Activated CD4-positive, alpha-beta T cell treated with anti-CD3 and anti-CD28 coated beads for 48 hours (primary cell): Measurements from ENCODE around the gene CCNB1.
"Not testable (repeated sequence)": the region's sequence is repeated elsewhere in the genome, so short reads cannot be mapped to it uniquely, and the experiment has no call there.

Experiments
- DNase-seq: peaks from one replicate; pipeline ENCODE4 v3.0.0-alpha.2; 2020

The CCNB1 gene

GRCh38 chr5:69166686-69167492 is at the start of gene CCNB1:
CCNB1 (plus strand) TSS chr5:69167150; CDS start chr5:69167263, 113 bp downstream.
- peak; percentile 99 for DNase-seq

DNA sequence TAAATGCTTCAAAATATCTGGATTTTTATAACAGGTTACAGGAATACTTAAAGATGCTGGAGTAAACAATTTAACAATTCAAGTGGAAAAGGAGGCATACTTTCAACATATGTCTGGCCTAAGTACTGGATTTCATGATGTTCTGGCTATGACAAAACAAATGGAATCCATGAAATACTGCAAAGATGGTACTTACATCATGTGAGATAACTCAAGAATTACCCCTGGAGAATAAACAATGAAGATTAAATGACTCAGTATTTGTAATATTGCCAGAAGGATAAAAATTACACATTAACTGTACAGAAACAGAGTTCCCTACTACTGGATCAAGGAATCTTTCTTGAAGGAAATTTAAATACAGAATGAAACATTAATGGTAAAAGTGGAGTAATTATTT is 37.5 kb upstream of the CCNB1 start:
- no peak for DNase-seq

DNA sequence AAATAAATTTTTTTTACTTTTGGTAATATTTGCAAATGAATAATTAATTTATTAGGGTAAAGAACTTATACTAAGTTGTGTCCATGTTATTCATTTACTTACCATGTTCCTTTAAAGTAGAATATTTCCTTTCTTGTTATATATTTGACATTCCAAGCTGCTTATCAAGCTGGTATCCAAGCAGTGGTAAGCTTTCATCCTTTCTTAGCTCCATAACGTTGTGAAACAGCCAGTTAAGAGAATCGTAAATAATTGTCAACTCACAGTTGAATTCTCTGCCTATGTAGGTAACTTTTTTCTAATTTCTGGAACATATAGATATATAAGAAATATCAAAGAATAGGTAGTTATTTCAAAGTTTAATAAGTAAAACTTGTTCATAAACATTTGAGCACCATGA is 36.7 kb upstream of the CCNB1 start:
- no peak for DNase-seq

DNA sequence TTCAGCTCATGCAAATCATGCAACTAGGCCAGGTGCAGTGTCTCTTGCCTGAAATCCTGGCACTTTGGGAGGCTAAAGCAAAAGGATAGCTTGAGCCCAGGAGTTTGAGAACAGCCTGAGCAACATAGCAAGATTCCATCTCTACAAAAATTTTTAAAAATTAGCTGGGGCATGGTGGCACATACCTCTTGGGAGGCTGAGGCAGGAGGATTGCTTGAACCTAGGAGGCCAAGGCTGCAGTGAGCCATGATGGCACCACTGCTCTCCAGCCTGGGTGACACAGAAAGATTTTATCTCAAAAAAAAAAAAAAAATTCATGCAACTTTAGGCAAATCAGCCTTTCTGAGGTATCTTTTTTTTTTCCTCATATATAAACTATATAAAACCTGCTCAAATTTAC is 35.6 kb upstream of the CCNB1 start:
- no peak for DNase-seq

GRCh38 chr5:69134126-69134525 is 32.8 kb upstream of the CCNB1 start:
- no peak for DNase-seq

DNA sequence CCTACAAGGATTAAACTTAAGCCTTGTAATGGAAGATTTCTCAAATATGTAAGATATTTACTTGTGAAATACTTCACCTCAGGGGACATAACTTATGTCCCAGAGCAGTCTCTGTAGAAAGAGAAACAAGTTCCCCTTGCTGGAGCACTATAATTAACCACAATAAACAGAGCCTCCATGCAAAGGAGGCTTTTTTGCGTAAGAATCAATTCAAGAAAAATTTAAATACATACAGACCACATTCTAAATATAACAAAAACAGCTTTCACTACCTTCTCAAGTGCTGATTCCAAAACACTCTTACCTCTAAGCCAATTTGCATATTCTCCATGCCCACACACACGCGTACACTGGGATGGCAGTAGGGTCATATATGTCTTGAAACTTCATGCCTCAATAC is 30.7 kb upstream of the CCNB1 start:
- DNase-seq, result no peak

GRCh38 chr5:69137208-69137607 is 29.7 kb upstream of the CCNB1 start:
- DNase-seq, result not testable (repeated sequence)

DNA sequence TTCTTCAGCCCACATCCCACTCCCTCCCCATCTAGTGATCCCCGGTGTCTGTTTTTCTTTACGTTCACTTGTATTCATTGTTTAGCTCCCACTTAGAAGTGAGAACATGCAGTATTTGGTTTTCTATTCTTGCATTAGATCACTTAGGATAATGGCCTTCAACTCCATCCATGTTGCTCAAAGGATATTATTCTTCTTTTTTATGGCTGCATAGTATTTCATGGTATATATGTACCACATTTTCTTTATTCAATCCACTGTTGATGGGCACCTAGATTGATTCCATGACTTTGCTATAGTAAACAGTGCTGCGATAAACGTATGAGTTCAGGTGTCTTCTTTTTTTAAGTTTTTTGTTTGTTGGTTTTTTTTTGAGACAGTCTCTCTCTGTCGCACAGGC is 29.1 kb upstream of the CCNB1 start:
- no peak for DNase-seq

DNA sequence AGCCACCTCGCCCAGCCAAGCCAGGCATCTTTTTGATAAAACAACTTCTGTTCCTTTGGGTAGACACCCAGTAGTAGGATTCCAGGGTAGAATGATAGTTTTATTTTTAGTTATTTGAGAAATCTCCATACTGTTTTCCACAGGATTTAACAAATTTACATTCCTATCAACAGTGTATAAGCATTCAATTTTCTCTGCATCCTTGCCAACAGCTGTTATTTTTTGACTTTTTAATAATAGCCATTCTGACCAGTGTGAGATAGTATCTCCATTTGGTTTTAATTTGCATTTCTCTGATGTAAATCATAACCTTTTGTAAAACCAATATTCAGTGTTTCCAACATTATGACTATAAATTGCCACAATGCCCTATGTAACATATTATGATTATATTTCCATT is 28.2 kb upstream of the CCNB1 start:
- DNase-seq, result no peak

DNA sequence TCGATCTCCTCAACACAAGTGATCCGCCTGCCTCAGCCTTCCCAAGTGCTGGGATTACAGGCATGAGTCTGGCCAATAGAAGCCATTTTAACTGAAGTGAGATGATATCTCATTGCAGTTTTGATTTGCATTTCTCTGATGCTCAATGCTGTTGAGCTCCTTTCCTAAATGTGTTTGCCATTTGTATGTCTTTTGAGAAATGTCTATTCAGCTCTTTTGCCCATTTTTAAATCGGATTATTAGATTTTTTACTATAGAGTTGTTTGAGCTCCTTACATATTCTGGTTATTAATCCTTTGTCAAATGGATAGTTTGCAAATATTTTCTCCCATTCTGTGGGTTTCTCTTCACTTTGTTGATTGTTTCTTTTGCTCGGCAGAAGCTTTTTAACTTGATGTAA is 26.7 kb upstream of the CCNB1 start:
- DNase-seq, result not testable (repeated sequence)

DNA sequence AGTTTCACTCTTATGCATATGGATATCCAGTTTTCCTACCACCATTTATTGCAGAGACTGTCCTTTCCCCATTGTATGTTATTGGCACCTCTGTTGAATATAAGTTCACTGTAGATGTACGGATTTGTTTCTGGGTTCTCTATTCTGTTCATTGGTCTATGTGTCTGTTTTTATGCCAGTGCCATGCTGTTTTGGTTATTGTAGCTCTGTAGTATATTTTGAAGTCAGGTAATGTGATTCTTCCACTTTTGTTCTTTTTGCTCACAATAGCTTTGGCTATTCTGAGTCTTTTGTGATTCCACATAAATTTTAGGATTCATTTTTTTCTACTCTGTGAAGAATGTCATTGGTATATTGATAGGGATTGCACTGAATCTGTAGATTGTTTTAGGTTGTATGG is 26.1 kb upstream of the CCNB1 start:
- DNase-seq, result no peak

GRCh38 chr5:69148576-69148975 is 18.4 kb upstream of the CCNB1 start:
- DNase-seq, result not testable (repeated sequence)

DNA sequence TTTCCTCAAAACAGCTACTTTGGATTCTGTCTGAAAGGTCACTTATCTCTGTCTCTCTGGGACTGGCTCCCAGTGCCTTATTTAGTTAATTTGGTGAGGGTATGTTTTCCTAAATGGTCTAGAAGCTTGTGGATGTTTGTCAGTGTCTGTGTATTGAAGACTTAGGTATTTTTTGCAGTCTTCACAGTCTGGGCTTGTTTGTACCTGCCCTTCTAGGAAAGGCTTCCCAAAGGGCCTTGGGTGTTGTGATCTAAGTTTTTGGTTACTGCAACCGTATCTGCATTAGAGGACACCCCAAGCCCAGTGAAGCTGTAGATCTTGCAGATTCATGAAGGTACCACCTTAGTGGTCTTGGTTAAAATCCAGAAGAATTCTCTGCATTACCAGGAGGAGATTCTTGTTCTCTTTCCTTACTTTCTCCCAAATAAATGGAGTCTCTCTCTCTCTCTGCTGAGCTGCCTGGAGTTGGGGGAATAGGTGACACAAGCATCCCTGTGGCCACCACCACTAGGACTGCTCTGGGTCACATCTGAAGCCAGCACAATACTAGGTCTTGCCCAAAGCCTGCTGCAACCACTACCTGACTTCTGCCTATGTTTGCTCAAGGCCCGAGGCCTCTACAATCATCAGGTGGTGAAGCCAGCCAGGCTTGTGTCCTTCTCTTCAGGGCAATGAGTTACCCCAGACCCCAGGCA is 17.8 kb upstream of the CCNB1 start:
- DNase-seq, result no peak

DNA sequence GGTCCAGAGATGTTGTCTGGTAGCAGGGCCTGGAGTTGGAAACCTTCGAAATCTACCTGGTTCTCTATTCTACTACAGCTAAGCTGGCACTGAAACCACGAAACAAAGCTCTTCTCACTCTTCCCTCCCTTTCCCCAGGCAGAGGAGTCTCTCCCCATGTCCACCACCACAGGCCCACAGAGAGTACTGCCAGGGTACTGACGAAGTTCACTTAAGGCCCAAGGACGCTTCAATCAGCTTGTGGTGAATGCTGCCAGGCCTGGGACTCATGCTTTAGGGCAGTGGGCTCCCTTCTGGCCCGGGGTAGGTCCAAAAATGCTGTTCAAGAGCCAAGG is 17.3 kb upstream of the CCNB1 start:
- no peak for DNase-seq

DNA sequence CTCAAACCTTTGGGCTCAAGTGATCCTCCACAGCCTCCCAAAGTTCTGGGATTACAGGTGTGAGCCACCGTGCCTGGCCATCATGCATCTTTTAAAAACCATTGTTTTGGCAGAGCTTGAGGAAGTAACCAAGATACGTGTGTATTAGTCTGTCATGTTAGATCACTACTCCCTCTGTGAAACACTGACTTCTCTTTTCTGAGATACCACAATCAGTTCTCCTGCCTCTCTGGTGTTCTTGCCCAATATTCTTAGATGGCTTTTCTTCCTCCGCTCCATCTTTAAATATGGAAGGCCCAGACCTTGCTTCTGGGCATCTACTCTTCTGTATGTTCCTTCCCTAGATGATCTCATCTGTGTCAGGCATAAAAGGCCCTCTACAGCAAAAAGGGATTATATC is 14.2 kb upstream of the CCNB1 start:
- no peak for DNase-seq

DNA sequence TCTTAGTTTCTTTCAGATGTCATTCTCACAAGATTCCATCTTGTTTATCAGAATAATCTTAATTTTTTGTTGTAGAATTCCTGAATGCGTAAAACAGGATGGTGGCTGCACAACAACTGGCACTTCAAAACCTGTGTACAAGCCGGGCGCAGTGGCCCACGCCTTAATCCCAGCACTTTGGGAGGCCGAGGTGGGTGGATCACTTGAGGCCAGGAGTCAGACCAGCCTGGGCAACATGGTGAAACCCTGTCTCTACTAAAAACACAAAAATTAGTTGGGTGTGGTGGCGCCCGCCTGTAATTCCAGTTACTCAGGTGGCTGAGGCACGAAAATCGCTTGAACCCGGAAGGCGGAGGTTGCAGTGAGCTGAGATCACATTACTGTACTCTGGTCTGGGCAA is 10.5 kb upstream of the CCNB1 start:
- no peak for DNase-seq

- DNase-seq, result no peak
These were observed 8.9 kb upstream of the CCNB1 start for GRCh38 chr5:69158039-69158438.

- DNase-seq, result no peak
These were observed 6.3 kb upstream of the CCNB1 start for GRCh38 chr5:69160651-69161050.

- DNase-seq, result peak; percentile 3
These were observed 524 bp downstream of the CCNB1 start for GRCh38 chr5:69167493-69167855.

GRCh38 chr5:69167929-69168328 is 979 bp downstream of the CCNB1 start:
- DNase-seq, result no peak

DNA sequence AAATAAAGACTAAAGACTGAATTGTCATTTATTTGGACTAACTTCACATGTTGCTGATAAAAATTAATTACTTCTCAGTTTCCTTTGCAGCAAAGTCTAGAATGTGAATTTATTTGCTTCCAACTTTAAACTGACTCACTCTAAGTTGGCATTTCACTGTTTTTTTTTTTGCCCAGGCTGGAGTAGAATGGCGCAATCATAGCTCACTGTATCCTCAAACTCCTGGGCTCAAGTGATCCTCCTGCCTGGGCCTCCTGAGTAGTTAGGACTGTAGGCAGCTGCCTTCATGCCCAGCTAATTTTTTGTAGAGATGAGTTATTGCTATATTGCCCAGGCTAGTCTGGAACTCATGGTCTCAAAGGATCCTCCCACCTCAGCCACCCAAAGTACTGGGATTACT is 3.5 kb downstream of the CCNB1 start:
- no peak for DNase-seq

- DNase-seq, result no peak
These were observed 4.0 kb downstream of the CCNB1 start for GRCh38 chr5:69170969-69171368.

DNA sequence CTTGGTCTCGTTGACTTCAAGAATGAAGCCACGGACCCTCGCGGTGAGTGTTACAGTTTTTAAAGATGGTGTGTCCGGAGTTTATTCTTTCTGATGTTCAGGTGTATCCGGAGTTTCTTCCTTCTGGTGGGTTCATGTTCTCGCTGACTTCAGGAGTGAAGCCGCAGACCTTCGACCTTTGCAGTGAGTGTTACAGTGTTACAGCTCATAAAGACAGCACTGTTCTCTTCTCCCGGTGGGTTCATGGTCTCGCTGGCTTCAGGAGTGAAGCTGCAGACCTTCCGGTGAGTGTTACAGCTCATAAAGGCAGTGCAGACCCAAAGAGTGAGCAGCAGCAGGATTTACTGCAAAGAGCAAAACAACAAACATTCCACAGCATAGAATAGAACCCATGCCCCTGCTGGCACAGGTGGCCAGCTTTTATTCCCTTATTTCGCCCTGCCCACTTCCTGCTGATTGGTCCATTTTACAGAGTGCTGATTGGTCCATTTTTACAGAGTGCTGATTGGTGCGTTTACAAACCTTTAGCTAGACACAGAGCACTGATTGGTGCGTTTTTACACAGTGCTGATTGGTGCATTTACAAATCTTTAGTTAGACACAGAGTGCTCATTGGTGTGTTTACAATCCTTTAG is 14.8 kb downstream of the CCNB1 start:
- not testable (repeated sequence) for DNase-seq

DNA sequence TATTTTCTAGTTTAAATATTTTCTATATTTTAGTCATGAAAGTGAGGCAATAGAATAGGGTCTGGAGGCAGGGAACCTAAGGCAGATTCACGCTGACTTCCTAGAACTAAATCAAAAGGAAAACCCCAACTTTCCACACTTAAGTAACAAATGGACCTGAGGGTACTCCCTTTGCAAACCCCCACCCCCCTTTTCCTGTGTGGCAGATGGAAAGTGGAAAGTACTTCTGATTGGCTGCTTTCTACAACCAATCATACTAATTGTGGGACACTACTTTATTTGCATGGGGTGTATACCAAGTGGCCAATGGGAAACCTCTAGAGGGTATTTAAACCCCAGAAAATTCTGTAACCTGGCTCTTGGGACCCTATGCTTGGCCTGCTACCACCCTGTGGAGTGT is 17.7 kb downstream of the CCNB1 start:
- no peak for DNase-seq
